Ishikawa (cell line): ENCODE measurements around the gene ZCWPW1.

Source experiments
- CEBPB ChIP-seq: IDR thresholded peaks from 2 replicates; pipeline ENCODE4 v1.6.1; 2012
- EGR1 ChIP-seq: IDR thresholded peaks from 2 replicates; pipeline ENCODE4 v1.6.1; 2012
- EP300 ChIP-seq: IDR thresholded peaks from 2 replicates; pipeline ENCODE4 v1.6.1; 2012; ENCODE audit warnings: borderline replicate concordance
- NFIC ChIP-seq: IDR thresholded peaks from 2 replicates; pipeline ENCODE4 v1.6.1; 2012
- RAD21 ChIP-seq: IDR thresholded peaks from 2 replicates; pipeline ENCODE4 v1.6.1; 2012; ENCODE audit warnings: low read depth
- TAF1 ChIP-seq: IDR thresholded peaks from 2 replicates; pipeline ENCODE4 v1.6.1; 2012; ENCODE audit warnings: low read depth, mild to moderate bottlenecking
- TEAD4 ChIP-seq: IDR thresholded peaks from 2 replicates; pipeline ENCODE4 v1.6.1; 2012
- USF1 ChIP-seq: IDR thresholded peaks from 2 replicates; pipeline ENCODE4 v1.6.1; 2012
- YY1 ChIP-seq: IDR thresholded peaks from 2 replicates; pipeline ENCODE4 v1.6.1; 2012; ENCODE audit warnings: low read depth
- TF ChIP-seq, protein P1 (sequence below): IDR thresholded peaks from 2 replicates; pipeline ENCODE4 v1.6.1; 2012; ENCODE audit warnings: low read depth, mild to moderate bottlenecking
- TF ChIP-seq, protein P2 (sequence below): IDR thresholded peaks from 2 replicates; pipeline ENCODE4 v1.6.1; 2012

DNA sequence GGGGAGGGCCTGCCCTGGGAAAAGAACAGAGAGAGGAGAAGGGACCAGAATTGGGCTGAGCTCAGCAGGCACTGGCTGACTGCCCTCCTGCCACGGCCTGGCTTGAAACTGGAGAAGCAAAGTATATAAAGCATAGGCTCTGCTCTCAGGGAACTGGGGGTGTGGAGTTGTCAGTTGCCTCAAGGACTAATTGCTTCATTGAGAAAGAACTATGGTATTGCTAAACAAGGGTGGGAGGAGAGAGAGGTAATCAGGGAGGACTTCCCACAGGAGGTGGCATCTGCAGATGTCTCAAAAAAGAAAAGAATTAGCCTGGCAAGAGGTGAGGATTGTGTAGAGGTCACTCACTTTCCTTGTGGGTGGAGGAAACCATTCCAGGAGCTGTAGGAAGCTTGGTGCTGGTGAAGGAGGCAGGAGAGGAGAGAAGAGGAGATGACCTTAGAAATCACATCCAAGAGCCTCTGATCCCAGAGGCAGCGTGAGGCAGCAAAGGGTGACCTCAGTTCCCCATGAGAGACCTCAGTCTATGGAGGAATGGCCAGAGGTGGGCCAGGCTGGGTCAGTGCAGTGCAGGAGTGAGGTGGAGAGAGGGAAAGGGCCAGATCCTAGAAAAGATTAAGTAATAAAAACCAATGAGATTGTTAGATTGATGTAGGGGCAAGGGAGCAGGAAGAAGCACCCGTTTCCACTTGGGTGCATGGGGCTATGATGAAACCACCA, 68.2 kb downstream of the ZCWPW1 start:
- TF ChIP-seq, protein P1, sequence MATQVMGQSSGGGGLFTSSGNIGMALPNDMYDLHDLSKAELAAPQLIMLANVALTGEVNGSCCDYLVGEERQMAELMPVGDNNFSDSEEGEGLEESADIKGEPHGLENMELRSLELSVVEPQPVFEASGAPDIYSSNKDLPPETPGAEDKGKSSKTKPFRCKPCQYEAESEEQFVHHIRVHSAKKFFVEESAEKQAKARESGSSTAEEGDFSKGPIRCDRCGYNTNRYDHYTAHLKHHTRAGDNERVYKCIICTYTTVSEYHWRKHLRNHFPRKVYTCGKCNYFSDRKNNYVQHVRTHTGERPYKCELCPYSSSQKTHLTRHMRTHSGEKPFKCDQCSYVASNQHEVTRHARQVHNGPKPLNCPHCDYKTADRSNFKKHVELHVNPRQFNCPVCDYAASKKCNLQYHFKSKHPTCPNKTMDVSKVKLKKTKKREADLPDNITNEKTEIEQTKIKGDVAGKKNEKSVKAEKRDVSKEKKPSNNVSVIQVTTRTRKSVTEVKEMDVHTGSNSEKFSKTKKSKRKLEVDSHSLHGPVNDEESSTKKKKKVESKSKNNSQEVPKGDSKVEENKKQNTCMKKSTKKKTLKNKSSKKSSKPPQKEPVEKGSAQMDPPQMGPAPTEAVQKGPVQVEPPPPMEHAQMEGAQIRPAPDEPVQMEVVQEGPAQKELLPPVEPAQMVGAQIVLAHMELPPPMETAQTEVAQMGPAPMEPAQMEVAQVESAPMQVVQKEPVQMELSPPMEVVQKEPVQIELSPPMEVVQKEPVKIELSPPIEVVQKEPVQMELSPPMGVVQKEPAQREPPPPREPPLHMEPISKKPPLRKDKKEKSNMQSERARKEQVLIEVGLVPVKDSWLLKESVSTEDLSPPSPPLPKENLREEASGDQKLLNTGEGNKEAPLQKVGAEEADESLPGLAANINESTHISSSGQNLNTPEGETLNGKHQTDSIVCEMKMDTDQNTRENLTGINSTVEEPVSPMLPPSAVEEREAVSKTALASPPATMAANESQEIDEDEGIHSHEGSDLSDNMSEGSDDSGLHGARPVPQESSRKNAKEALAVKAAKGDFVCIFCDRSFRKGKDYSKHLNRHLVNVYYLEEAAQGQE = no peak
- TF ChIP-seq YY1 (no peak), USF1 (no peak), TAF1 (no peak), NFIC (no peak), EP300 (no peak), CEBPB (no peak), EGR1 (no peak), TEAD4 (no peak), RAD21 (no peak)
- TF ChIP-seq, protein P2, sequence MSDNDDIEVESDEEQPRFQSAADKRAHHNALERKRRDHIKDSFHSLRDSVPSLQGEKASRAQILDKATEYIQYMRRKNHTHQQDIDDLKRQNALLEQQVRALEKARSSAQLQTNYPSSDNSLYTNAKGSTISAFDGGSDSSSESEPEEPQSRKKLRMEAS = no peak
